SW 1271 (cell line): ENCODE data around the gene CISH.

Source experiments
- DNase-seq, 2 experiments: peaks; one replicate each; lab custom pipeline; 2025; lab: John Stamatoyannopoulos, UW

CISH gene

GRCh38 chr3:50572158-50572557 is 39.4 kb downstream of the CISH start:
- DNase-seq: no peak

- no peak for DNase-seq
These were observed 40.1 kb downstream of the CISH start for GRCh38 chr3:50571486-50571885.

- DNase-seq: no peak
These were observed 40.9 kb downstream of the CISH start for GRCh38 chr3:50570508-50571279.

- peak; percentile 59 to 82 for DNase-seq
These were observed 42.4 kb downstream of the CISH start, which contains the start of gene HEMK1 for GRCh38 chr3:50568947-50569749. Gene HEMK1 (plus strand): TSS chr3:50569522. CDS start chr3:50571105, 1,583 bp downstream.

- DNase-seq: peak in 1 of 2 experiments; percentile 35
These were observed 44.0 kb downstream of the CISH start, which contains the start of gene C3orf18 for GRCh38 chr3:50567386-50568167. Gene C3orf18 (minus strand): TSS chr3:50567747. CDS start chr3:50565699, 2,048 bp downstream.

GRCh38 chr3:50567011-50567385 is 44.6 kb downstream of the CISH start:
- no peak for DNase-seq

- no peak for DNase-seq
These were observed 47.3 kb downstream of the CISH start for GRCh38 chr3:50564321-50564720.

GRCh38 chr3:50563867-50564266 is 47.7 kb downstream of the CISH start:
- DNase-seq: no peak

- DNase-seq: no peak
These were observed 48.7 kb downstream of the CISH start for GRCh38 chr3:50562861-50563260.

- DNase-seq: no peak
These were observed 51.9 kb downstream of the CISH start for GRCh38 chr3:50559702-50560101.

GRCh38 chr3:50557915-50558314 is 53.7 kb downstream of the CISH start:
- no peak for DNase-seq

- DNase-seq: no peak
These were observed 54.5 kb downstream of the CISH start for GRCh38 chr3:50557106-50557505.
